Measurements from ENCODE around the gene RPIA. TPM values are rescaled to one million over a fixed set of nuclear protein-coding genes. Genes with fewer than 3 reads are reported as not detected.
A peak's percentile ranks its signal among the peaks of the same experiment; 100 is the strongest.
"Not testable (repeated sequence)": the region's sequence is repeated elsewhere in the genome, so short reads cannot be mapped to it uniquely, and the experiment has no call there.

Gene RPIA
- total RNA-seq, result 10 to 100 TPM; 36.9 to 37.5 TPM

- H3K27me3 Mint-ChIP-seq, result no peaks in the 10 kb centered on the region
- DNase-seq (peak; percentile 96), ATAC-seq (ENCODE audit: low read depth) (peak; percentile 91)
- POLR2A ChIA-PET, result interaction anchor here (0.8 to 1.3 kb wide), 4 partner anchors 61 to 65 kb away, joined by 3 to 5 read pairs (median 3); no protein-coding TSS in a partner anchor
- H3K27ac Mint-ChIP-seq, result peak within 1 kb of the TSS; percentile 87
- no peaks in the 10 kb centered on the region for H3K9me3 Mint-ChIP-seq
- peaks cover 5% of the 10 kb centered on the region for H3K36me3 Mint-ChIP-seq
- peaks cover 30% of the 10 kb centered on the region for H3K4me1 Mint-ChIP-seq
- peak within 1 kb of the TSS; percentile 87 for H3K4me3 Mint-ChIP-seq
Observed at GRCh38 chr2:88691339-88692183, at the start of gene RPIA. Gene RPIA, plus strand, starts transcription at chr2:88691673. Its CDS starts 26 bp downstream, at chr2:88691699.

- peaks cover 38% of the 10 kb centered on the region for H3K27me3 Mint-ChIP-seq
- no peak overlapping the region for H3K27ac Mint-ChIP-seq
- ATAC-seq (ENCODE audit: low read depth), result no peak
- peaks cover 3% of the 10 kb centered on the region for H3K9me3 Mint-ChIP-seq
- POLR2A ChIA-PET, result no interaction called here
- no peak for DNase-seq
- no peak overlapping the region for H3K4me3 Mint-ChIP-seq
- H3K4me1 Mint-ChIP-seq, result peaks cover 34% of the 10 kb centered on the region
- peaks cover 2% of the 10 kb centered on the region for H3K36me3 Mint-ChIP-seq
Observed at GRCh38 chr2:88642278-88642677, 49.2 kb upstream of the RPIA start.

DNA sequence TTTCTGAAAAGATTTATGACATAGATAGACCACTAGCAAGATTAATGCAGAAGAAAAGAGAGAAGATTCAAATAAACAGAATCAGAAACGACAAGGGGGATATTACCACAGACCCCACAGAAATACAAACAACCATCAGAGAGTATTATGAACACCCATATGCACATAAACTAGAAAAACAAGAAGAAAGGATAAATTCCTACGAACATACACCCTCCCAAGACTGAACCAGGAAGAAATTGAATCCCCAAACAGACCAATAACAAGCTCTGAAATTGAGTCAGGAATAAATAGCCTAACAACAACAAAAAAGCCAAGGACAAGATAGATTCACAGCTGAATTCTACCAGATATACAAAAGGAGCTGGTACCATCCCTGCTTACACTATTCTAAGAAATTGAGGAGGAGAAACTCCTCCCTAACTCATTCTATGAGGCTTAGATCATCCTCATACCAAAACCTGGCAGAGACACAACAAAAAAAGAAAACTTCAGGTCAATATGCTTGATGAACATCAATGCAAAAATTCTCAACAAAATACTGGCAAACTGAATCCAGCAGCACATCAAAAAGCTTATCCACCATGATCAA lies 46.1 kb upstream of the RPIA start:
- not testable (repeated sequence) for H3K27ac Mint-ChIP-seq

DNA sequence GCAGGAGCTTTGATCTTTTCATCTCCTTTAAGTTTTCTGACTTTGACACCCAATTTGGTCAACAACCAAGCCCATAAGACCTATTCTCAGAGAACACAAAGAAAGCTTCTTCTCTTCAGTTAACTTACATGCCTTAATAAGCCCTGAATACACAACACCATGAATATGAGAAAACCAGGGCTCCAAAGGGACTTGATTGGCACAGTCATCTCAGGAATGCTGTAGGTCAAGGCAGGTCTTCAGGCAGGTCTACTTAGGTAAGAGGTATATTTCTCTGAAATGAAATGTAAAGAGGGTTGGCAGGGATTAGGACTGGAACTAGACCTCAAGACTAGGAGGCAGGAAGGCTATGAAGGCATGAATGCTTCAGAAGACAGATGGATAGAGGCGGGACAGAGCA lies 39.8 kb upstream of the RPIA start:
- no peaks in the 10 kb centered on the region for H3K9me3 Mint-ChIP-seq
- H3K4me1 Mint-ChIP-seq, result peaks cover 4% of the 10 kb centered on the region
- no peak overlapping the region for H3K4me3 Mint-ChIP-seq
- no peaks in the 10 kb centered on the region for H3K36me3 Mint-ChIP-seq
- ATAC-seq (ENCODE audit: low read depth) (no peak), DNase-seq (no peak)
- peaks cover 7% of the 10 kb centered on the region for H3K27me3 Mint-ChIP-seq
- no peak overlapping the region for H3K27ac Mint-ChIP-seq
- POLR2A ChIA-PET, result no interaction called here

More for the DNA sequence above, 46.1 kb upstream of the RPIA start:
- H3K36me3 Mint-ChIP-seq; H3K4me3 Mint-ChIP-seq; POLR2A ChIA-PET; DNase-seq; H3K9me3 Mint-ChIP-seq; ATAC-seq (ENCODE audit: low read depth): not testable (repeated sequence)
- H3K27me3 Mint-ChIP-seq, result peaks cover 37% of the 10 kb centered on the region
- H3K4me1 Mint-ChIP-seq, result peaks cover 14% of the 10 kb centered on the region

- Mint-ChIP-seq H3K27ac (no peak overlapping the region), H3K4me3 (no peak overlapping the region), H3K27me3 (peaks cover 8% of the 10 kb centered on the region), H3K4me1 (peaks cover 4% of the 10 kb centered on the region), H3K36me3 (no peaks in the 10 kb centered on the region), H3K9me3 (no peaks in the 10 kb centered on the region)
- ATAC-seq (ENCODE audit: low read depth) (no peak), DNase-seq (no peak)
- POLR2A ChIA-PET, result no interaction called here
Observed at GRCh38 chr2:88654714-88655113, 36.8 kb upstream of the RPIA start.

DNA sequence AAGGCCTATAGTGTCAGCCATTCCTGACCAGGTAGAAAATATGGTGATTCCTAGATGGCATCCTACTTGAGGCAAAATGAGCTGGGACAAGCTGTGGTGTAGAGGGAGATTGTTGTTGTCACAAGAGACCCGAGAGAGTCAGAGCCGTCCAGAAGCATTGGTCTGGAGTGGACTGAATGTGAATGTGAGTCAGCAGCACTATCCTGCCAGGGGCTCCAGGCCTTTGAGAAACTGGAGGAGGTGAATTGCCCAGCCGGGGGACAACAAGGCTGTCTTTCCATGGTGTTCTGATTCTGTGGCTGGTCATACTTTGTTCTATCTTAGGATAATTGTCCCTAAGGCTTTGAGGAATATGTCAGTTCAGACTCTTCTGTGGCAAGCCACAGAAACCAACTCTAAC lies 34.8 kb upstream of the RPIA start:
- POLR2A ChIA-PET, result no interaction called here
- H3K27ac Mint-ChIP-seq, result no peak overlapping the region
- ATAC-seq (ENCODE audit: low read depth), result no peak
- no peaks in the 10 kb centered on the region for H3K36me3 Mint-ChIP-seq
- peaks cover 4% of the 10 kb centered on the region for H3K4me1 Mint-ChIP-seq
- H3K9me3 Mint-ChIP-seq, result no peaks in the 10 kb centered on the region
- H3K4me3 Mint-ChIP-seq, result no peak overlapping the region
- H3K27me3 Mint-ChIP-seq, result peaks cover 4% of the 10 kb centered on the region
- no peak for DNase-seq

- Mint-ChIP-seq H3K4me1 (peaks cover under 1% of the 10 kb centered on the region), H3K36me3 (no peaks in the 10 kb centered on the region), H3K27ac (no peak overlapping the region), H3K4me3 (no peak overlapping the region), H3K9me3 (no peaks in the 10 kb centered on the region), H3K27me3 (peaks cover 4% of the 10 kb centered on the region)
- DNase-seq (no peak), ATAC-seq (ENCODE audit: low read depth) (no peak)
- POLR2A ChIA-PET, result no interaction called here
Observed at GRCh38 chr2:88657131-88657530, 34.3 kb upstream of the RPIA start.

GRCh38 chr2:88658326-88658725 lies 33.1 kb upstream of the RPIA start:
- Mint-ChIP-seq H3K4me3 (no peak overlapping the region), H3K36me3 (no peaks in the 10 kb centered on the region), H3K4me1 (no peaks in the 10 kb centered on the region), H3K9me3 (no peaks in the 10 kb centered on the region), H3K27me3 (peaks cover 4% of the 10 kb centered on the region), H3K27ac (no peak overlapping the region)
- DNase-seq (no peak), ATAC-seq (ENCODE audit: low read depth) (no peak)
- POLR2A ChIA-PET, result no interaction called here

DNA sequence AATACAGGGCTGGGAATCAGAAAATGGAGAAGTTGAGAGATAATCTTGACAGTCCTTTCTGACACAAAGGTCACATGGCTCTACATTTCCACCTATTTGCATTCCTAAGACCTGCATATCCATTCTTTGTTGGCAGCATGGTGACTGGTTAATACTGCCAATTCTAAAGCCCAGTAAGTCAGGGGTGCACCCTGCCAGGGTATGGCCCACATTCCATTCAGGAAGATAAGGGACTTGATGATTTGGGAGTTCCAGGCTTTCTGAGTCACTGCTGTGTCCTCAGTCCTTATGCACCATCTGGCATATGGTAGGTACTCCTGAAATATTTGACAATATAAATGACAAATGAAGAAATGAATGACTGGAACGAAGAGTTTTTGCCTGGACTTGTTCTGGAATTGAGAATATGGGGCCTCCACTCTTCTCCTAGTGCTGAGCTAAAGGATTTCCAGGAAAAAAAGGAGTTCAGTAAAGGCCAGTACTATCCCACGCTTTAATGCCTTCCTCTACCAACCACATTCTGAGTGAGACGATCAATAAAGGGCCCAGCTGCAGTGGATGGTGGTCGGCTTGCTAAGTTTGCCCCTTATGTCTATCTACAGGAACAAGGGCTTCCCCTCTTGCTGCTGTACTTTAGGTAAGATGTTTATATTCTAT lies 32.5 kb upstream of the RPIA start:
- ATAC-seq (ENCODE audit: low read depth) (no peak), DNase-seq (no peak)
- peaks cover 2% of the 10 kb centered on the region for H3K27me3 Mint-ChIP-seq
- no peaks in the 10 kb centered on the region for H3K4me1 Mint-ChIP-seq
- H3K4me3 Mint-ChIP-seq, result no peak overlapping the region
- POLR2A ChIA-PET, result no interaction called here
- H3K9me3 Mint-ChIP-seq, result no peaks in the 10 kb centered on the region
- H3K36me3 Mint-ChIP-seq, result no peaks in the 10 kb centered on the region
- H3K27ac Mint-ChIP-seq, result no peak overlapping the region

- no peaks in the 10 kb centered on the region for H3K9me3 Mint-ChIP-seq
- H3K27me3 Mint-ChIP-seq, result peaks cover 2% of the 10 kb centered on the region
- no peak overlapping the region for H3K27ac Mint-ChIP-seq
- no peaks in the 10 kb centered on the region for H3K36me3 Mint-ChIP-seq
- H3K4me1 Mint-ChIP-seq, result no peaks in the 10 kb centered on the region
- POLR2A ChIA-PET, result no interaction called here
- ATAC-seq (ENCODE audit: low read depth) (no peak), DNase-seq (no peak)
- H3K4me3 Mint-ChIP-seq, result no peak overlapping the region
Observed at GRCh38 chr2:88659538-88659915, 31.9 kb upstream of the RPIA start.

DNA sequence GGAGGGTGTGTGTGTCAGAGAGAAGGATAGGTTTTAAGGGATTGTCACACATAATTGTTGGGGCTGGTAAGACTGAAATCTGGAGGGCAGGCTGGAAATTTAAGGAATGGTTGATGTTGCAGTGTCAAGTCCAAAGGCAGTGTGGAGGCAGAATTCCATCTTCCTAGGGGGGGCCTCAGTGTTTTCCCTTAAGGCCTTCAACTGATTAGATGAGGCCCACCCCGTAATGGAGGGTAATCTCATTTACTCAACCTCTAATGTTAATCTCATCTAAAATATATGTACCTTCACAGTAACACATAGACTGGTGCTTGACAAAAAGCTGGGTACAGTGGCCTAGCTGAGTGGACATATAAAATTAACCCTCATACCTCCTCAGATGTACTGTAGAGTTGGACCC lies 30.9 kb upstream of the RPIA start:
- Mint-ChIP-seq H3K4me1 (no peaks in the 10 kb centered on the region), H3K4me3 (no peak overlapping the region), H3K9me3 (no peaks in the 10 kb centered on the region), H3K27ac (no peak overlapping the region), H3K27me3 (peaks cover 2% of the 10 kb centered on the region), H3K36me3 (no peaks in the 10 kb centered on the region)
- no peak for DNase-seq
- POLR2A ChIA-PET, result no interaction called here
- ATAC-seq (ENCODE audit: low read depth), result no peak

DNA sequence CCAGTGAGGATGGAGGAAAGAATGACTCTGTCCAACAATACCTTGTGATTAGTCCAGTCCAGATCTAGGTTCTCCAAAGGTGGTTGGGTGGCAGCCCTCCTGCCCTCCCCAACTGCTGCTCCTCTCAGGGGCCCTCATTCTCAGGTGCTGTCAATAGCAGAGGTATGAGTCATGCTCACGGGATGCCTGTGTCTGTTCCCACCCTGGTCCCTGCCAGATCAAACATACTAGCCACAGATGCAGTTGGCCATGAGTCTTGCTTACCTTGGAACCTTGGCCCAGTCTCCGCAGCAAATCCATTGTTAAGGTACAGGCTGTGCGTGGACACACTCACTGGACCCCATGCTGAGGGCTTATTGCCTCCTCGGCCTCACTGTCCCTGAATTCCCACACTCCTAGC lies 24.9 kb upstream of the RPIA start:
- ATAC-seq (ENCODE audit: low read depth), result no peak
- peaks cover 10% of the 10 kb centered on the region for H3K27me3 Mint-ChIP-seq
- no peaks in the 10 kb centered on the region for H3K9me3 Mint-ChIP-seq
- no peaks in the 10 kb centered on the region for H3K36me3 Mint-ChIP-seq
- no peak overlapping the region for H3K4me3 Mint-ChIP-seq
- DNase-seq, result no peak
- H3K4me1 Mint-ChIP-seq, result no peaks in the 10 kb centered on the region
- H3K27ac Mint-ChIP-seq, result no peak overlapping the region
- POLR2A ChIA-PET, result no interaction called here

DNA sequence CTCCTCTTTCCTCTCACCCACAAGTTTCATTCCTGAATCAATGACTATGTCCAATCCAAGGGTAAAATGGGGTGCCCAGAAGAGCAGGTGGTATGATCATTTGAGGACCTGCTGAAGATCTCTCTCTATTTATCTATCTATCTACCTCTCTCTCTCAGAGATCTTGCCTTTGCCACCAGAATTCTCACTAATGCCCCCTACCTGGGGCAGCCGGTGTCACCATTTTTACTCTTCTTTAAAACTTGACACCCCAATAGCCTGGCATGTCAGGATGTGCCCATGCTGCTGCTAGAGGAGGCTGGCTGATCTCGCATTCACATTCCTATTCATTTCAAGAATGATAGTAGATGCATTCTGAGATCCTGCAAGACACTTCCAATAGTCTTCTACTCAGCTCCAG lies 24.3 kb upstream of the RPIA start:
- Mint-ChIP-seq H3K27ac (no peak overlapping the region), H3K27me3 (peaks cover 10% of the 10 kb centered on the region), H3K4me1 (no peaks in the 10 kb centered on the region), H3K36me3 (no peaks in the 10 kb centered on the region), H3K4me3 (no peak overlapping the region), H3K9me3 (no peaks in the 10 kb centered on the region)
- ATAC-seq (ENCODE audit: low read depth), result no peak
- POLR2A ChIA-PET, result no interaction called here
- no peak for DNase-seq

DNA sequence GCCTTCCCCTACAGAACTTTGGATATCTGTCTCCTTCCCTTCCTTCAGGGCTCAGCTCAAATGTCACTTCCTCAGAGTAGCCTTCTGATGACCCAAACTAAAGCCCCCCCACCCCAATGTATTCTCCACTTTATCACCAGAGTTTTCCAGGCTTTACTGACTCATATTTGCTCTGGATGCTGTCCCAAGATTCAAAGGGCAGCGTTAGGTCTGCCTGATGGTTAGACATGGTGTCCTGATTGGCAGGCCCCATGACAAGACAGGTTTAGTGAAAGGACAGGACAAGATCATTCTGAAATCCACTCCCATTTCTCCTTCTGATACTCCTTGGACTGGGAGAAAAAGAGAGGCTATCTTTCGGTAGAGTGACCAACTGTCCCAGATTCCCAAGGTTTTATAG lies 22.6 kb upstream of the RPIA start:
- H3K4me3 Mint-ChIP-seq, result no peak overlapping the region
- DNase-seq (no peak), ATAC-seq (ENCODE audit: low read depth) (no peak)
- no peaks in the 10 kb centered on the region for H3K36me3 Mint-ChIP-seq
- no peak overlapping the region for H3K27ac Mint-ChIP-seq
- H3K4me1 Mint-ChIP-seq, result no peaks in the 10 kb centered on the region
- H3K27me3 Mint-ChIP-seq, result peaks cover 12% of the 10 kb centered on the region
- no peaks in the 10 kb centered on the region for H3K9me3 Mint-ChIP-seq
- POLR2A ChIA-PET, result no interaction called here
